ENCODE data around the gene ILKAP. TPM values are rescaled to one million over a fixed set of nuclear protein-coding genes. Genes with fewer than 3 reads are reported as not detected.

Gene ILKAP
- total and polyA plus RNA-seq, 2 experiments from 2014 or later = 25.9 to 37.5 TPM

GRCh38 chr2:238182362-238182761 is 21.1 kb downstream of the ILKAP start:
- Histone ChIP-seq H3K9me3 (ENCODE audit: low read depth) (no peaks in the 10 kb centered on the region), H3K79me2 (no peaks in the 10 kb centered on the region), H3K27ac (no peak overlapping the region), H3K4me3 (no peak overlapping the region), H3K9me2 (replicated peaks; ENCODE audit: insufficient read depth) (no peaks in the 10 kb centered on the region), H3K36me3 (replicated peaks; ENCODE audit: insufficient read depth, low read depth) (no peaks in the 10 kb centered on the region), H3K4me1 (ENCODE audit: insufficient read depth) (no peaks in the 10 kb centered on the region), H4K20me1 (ENCODE audit: insufficient read depth, poor library complexity, severe bottlenecking) (no peaks in the 10 kb centered on the region), H2AFZ (no peak overlapping the region), H3K27me3 (no peaks in the 10 kb centered on the region), H3K4me2 (no peak overlapping the region)
- TF ChIP-seq EZH2phosphoT487 (IDR thresholded peaks at IDR 0.05; ENCODE audit: low read depth, severe bottlenecking, unreplicated experiment) (no peak), CTCF (IDR thresholded peaks at IDR 0.05; ENCODE audit: poor library complexity) (no peak), EZH2 (IDR thresholded peaks at IDR 0.05; ENCODE audit: borderline replicate concordance) (no peak)
- no peak for DNase-seq (ENCODE audit: low spot score)
- 93% methylated on average over 6 of the region's 6 CpGs for WGBS (ENCODE audit: low lambda C conversion rate, missing lambda C conversion rate)

DNA sequence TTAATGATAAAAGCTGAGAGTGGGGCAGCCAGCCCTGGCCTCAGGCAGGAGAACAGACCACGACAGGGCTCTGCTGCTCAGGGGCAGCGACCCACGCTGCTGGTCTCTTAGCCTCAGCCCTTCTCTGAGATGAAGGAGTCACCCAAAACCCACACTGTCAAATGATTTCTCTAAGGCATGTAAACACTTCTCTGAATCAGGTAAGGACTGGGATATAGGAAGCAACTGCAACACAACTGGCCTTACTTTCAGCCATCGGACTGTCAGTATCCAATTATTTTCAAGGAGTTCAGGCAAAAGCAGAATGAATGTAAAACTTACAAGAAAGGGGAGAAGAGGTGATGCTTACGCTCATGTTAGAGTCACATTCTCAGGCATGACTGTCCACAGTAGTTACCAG is 22.9 kb downstream of the ILKAP start:
- H3K27me3 ChIP-seq = no peaks in the 10 kb centered on the region
- 90% methylated on average over 5 of the region's 5 CpGs for WGBS (ENCODE audit: low lambda C conversion rate, missing lambda C conversion rate)

DNA sequence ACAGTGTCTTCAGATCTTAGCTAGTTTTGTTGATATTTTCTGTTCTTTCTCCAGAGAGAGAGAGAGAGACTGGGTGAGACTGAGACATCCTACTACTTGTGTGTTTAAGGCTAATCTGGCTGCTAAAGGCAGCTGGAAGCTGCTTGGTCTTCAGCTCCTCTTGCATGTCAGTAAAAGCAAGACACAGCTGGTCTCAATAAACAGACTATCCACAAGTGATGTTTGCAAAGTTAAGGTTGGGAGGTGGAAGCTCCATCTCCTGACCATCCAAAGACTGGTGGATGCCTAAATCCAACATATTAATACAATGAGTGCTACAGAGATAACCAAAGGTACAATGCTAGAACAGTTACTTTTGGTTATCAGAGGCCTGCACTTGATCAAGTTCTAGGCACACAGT is 26.9 kb downstream of the ILKAP start:
- no peaks in the 10 kb centered on the region for H3K4me1 ChIP-seq (ENCODE audit: insufficient read depth)
- DNase-seq (ENCODE audit: low spot score) = no peak
- no peak overlapping the region for H3K4me3 ChIP-seq
- no peak overlapping the region for H2AFZ ChIP-seq
- no peaks in the 10 kb centered on the region for H4K20me1 ChIP-seq (ENCODE audit: insufficient read depth, poor library complexity, severe bottlenecking)
- H3K79me2 ChIP-seq = no peaks in the 10 kb centered on the region
- no peaks in the 10 kb centered on the region for H3K36me3 ChIP-seq (replicated peaks; ENCODE audit: insufficient read depth, low read depth)
- H3K9me2 ChIP-seq (replicated peaks; ENCODE audit: insufficient read depth) = no peaks in the 10 kb centered on the region
- H3K4me2 ChIP-seq = no peak overlapping the region
- H3K27me3 ChIP-seq = no peaks in the 10 kb centered on the region
- no peaks in the 10 kb centered on the region for H3K9me3 ChIP-seq (ENCODE audit: low read depth)
- no peak overlapping the region for H3K27ac ChIP-seq
- no peak for TF ChIP-seq CTCF (IDR thresholded peaks at IDR 0.05; ENCODE audit: poor library complexity)
- no peak for TF ChIP-seq EZH2phosphoT487 (IDR thresholded peaks at IDR 0.05; ENCODE audit: low read depth, severe bottlenecking, unreplicated experiment)
- no peak for TF ChIP-seq EZH2 (IDR thresholded peaks at IDR 0.05; ENCODE audit: borderline replicate concordance)

More for the DNA sequence above, 22.9 kb downstream of the ILKAP start:
- Histone ChIP-seq H3K4me2 (no peak overlapping the region), H3K79me2 (no peaks in the 10 kb centered on the region), H4K20me1 (ENCODE audit: insufficient read depth, poor library complexity, severe bottlenecking) (no peaks in the 10 kb centered on the region), H3K4me1 (ENCODE audit: insufficient read depth) (no peaks in the 10 kb centered on the region), H3K9me2 (replicated peaks; ENCODE audit: insufficient read depth) (no peaks in the 10 kb centered on the region), H3K9me3 (ENCODE audit: low read depth) (no peaks in the 10 kb centered on the region), H3K36me3 (replicated peaks; ENCODE audit: insufficient read depth, low read depth) (no peaks in the 10 kb centered on the region), H3K27ac (no peak overlapping the region), H3K4me3 (no peak overlapping the region), H2AFZ (no peak overlapping the region)
- TF ChIP-seq CTCF (IDR thresholded peaks at IDR 0.05; ENCODE audit: poor library complexity) (no peak), EZH2phosphoT487 (IDR thresholded peaks at IDR 0.05; ENCODE audit: low read depth, severe bottlenecking, unreplicated experiment) (no peak), EZH2 (IDR thresholded peaks at IDR 0.05; ENCODE audit: borderline replicate concordance) (no peak)
- DNase-seq (ENCODE audit: low spot score) = no peak

DNA sequence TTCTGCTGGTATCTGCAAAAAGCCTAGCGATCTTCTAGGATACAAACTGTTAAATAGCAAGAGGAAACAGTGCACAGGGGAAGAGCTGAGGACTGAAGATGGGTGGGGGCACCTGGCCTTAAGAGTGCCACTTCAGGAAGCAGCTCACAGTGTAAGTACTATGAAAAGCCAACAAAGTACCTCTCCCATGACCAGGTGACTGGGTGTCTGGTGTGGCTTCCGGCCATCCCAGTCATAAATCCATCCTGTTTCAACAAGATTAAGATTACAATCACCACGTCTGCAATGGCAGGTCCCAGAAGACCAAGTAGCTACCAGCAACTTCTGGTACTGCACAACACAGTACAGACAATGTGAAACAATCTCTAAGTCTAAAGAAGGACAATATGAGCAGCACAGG is 28.8 kb downstream of the ILKAP start:
- TF ChIP-seq EZH2phosphoT487 (IDR thresholded peaks at IDR 0.05; ENCODE audit: low read depth, severe bottlenecking, unreplicated experiment) (no peak), CTCF (IDR thresholded peaks at IDR 0.05; ENCODE audit: poor library complexity) (no peak), EZH2 (IDR thresholded peaks at IDR 0.05; ENCODE audit: borderline replicate concordance) (no peak)
- H2AFZ ChIP-seq = no peak overlapping the region
- no peak overlapping the region for H3K27ac ChIP-seq
- H3K4me2 ChIP-seq = no peak overlapping the region
- no peaks in the 10 kb centered on the region for H4K20me1 ChIP-seq (ENCODE audit: insufficient read depth, poor library complexity, severe bottlenecking)
- DNase-seq (ENCODE audit: low spot score) = no peak
- no peaks in the 10 kb centered on the region for H3K36me3 ChIP-seq (replicated peaks; ENCODE audit: insufficient read depth, low read depth)
- H3K9me2 ChIP-seq (replicated peaks; ENCODE audit: insufficient read depth) = no peaks in the 10 kb centered on the region
- H3K27me3 ChIP-seq = no peaks in the 10 kb centered on the region
- no peaks in the 10 kb centered on the region for H3K79me2 ChIP-seq
- H3K4me1 ChIP-seq (ENCODE audit: insufficient read depth) = peaks cover 9% of the 10 kb centered on the region
- H3K9me3 ChIP-seq (ENCODE audit: low read depth) = no peaks in the 10 kb centered on the region
- WGBS (ENCODE audit: low lambda C conversion rate, missing lambda C conversion rate) = 75% methylated on average over 3 of the region's 3 CpGs
- no peak overlapping the region for H3K4me3 ChIP-seq
